ENCODE measurements around the gene PLCXD3.
"Not testable (repeated sequence)": the region's sequence is repeated elsewhere in the genome, so short reads cannot be mapped to it uniquely, and the experiment has no call there.

The PLCXD3 gene

GRCh38 chr5:41482715-41483114 is 27.7 kb downstream of the PLCXD3 start:
- no peak for DNase-seq

GRCh38 chr5:41482173-41482572 is 28.2 kb downstream of the PLCXD3 start:
- DNase-seq = no peak

GRCh38 chr5:41471571-41472208 is 38.7 kb downstream of the PLCXD3 start:
- not testable (repeated sequence) for DNase-seq

GRCh38 chr5:41465493-41466171 is 44.8 kb downstream of the PLCXD3 start:
- DNase-seq = no peak

- no peak for DNase-seq
Measured at GRCh38 chr5:41459557-41459956, 50.8 kb downstream of the PLCXD3 start.

- no peak for DNase-seq
Measured at GRCh38 chr5:41457094-41457493, 53.3 kb downstream of the PLCXD3 start.

- no peak for DNase-seq
Measured at GRCh38 chr5:41452506-41452905, 57.9 kb downstream of the PLCXD3 start.

- DNase-seq = no peak
Measured at GRCh38 chr5:41447650-41448510, 62.5 kb downstream of the PLCXD3 start.

GRCh38 chr5:41445937-41446563 is 64.4 kb downstream of the PLCXD3 start:
- no peak for DNase-seq

GRCh38 chr5:41435276-41435675 is 75.1 kb downstream of the PLCXD3 start:
- no peak for DNase-seq

- DNase-seq = no peak
Measured at GRCh38 chr5:41433552-41434181, 76.7 kb downstream of the PLCXD3 start.

- no peak for DNase-seq
Measured at GRCh38 chr5:41432481-41433253, 77.7 kb downstream of the PLCXD3 start.

GRCh38 chr5:41427505-41427904 is 82.9 kb downstream of the PLCXD3 start:
- no peak for DNase-seq

GRCh38 chr5:41425736-41426135 is 84.7 kb downstream of the PLCXD3 start:
- DNase-seq = no peak

- no peak for DNase-seq
Measured at GRCh38 chr5:41420492-41421067, 89.8 kb downstream of the PLCXD3 start.

- DNase-seq = no peak
Measured at GRCh38 chr5:41418220-41419031, 92.0 kb downstream of the PLCXD3 start.

- DNase-seq = no peak
Measured at GRCh38 chr5:41416336-41416735, 94.1 kb downstream of the PLCXD3 start.

- no peak for DNase-seq
Measured at GRCh38 chr5:41415242-41415641, 95.2 kb downstream of the PLCXD3 start.

GRCh38 chr5:41414598-41414997 is 95.8 kb downstream of the PLCXD3 start:
- DNase-seq = no peak

GRCh38 chr5:41413074-41413473 is 97.3 kb downstream of the PLCXD3 start:
- no peak for DNase-seq

GRCh38 chr5:41412496-41412895 is 97.9 kb downstream of the PLCXD3 start:
- no peak for DNase-seq
